Pulmonary artery endothelial cell (primary cell): ENCODE measurements around the gene ATP8A2. TPM values are rescaled to one million over a fixed set of nuclear protein-coding genes. Genes with fewer than 3 reads are reported as not detected.

Source experiments
- DNase-seq: peaks from one replicate; pipeline ENCODE4 v3.0.0-alpha.2; 2011; ENCODE audit warnings: low read depth, low spot score
- total RNA-seq: library from RNA; depleted of rRNA; stranded (reverse); fragments of >200 nt; gene quantifications from 2 replicates; pipeline ENCODE4 v1.2.3, GENCODE V29; 2014

The ATP8A2 gene
- total RNA-seq, 1 donor from 2014 or later, result 0.07 TPM

- DNase-seq, result no peak
Measured at GRCh38 chr13:25879466-25879865, 507.7 kb downstream of the ATP8A2 start.

GRCh38 chr13:25881136-25881926, 509.6 kb downstream of the ATP8A2 start:
- DNase-seq, result no peak

- no peak for DNase-seq
Measured at GRCh38 chr13:25881971-25882451, 510.2 kb downstream of the ATP8A2 start.

- no peak for DNase-seq
Measured at GRCh38 chr13:25882466-25883357, 510.9 kb downstream of the ATP8A2 start.

GRCh38 chr13:25885418-25885817, 513.6 kb downstream of the ATP8A2 start:
- DNase-seq, result no peak

- DNase-seq, result no peak
Measured at GRCh38 chr13:25886438-25887214, 514.9 kb downstream of the ATP8A2 start.

- DNase-seq, result no peak
Measured at GRCh38 chr13:25887962-25888655, 516.3 kb downstream of the ATP8A2 start.

- no peak for DNase-seq
Measured at GRCh38 chr13:25890671-25891212, 519.0 kb downstream of the ATP8A2 start.

- no peak for DNase-seq
Measured at GRCh38 chr13:25898991-25899390, 527.2 kb downstream of the ATP8A2 start.

GRCh38 chr13:25899464-25899863, 527.7 kb downstream of the ATP8A2 start:
- no peak for DNase-seq

- DNase-seq, result no peak
Measured at GRCh38 chr13:25899952-25900351, 528.2 kb downstream of the ATP8A2 start.

GRCh38 chr13:25901460-25902376, 529.9 kb downstream of the ATP8A2 start:
- peak; percentile 24 for DNase-seq

- no peak for DNase-seq
Measured at GRCh38 chr13:25902455-25902854, 530.7 kb downstream of the ATP8A2 start.

GRCh38 chr13:25902891-25903341, 531.1 kb downstream of the ATP8A2 start:
- DNase-seq, result no peak

- DNase-seq, result no peak
Measured at GRCh38 chr13:25904830-25905229, 533.1 kb downstream of the ATP8A2 start.

GRCh38 chr13:25905611-25906010, 533.8 kb downstream of the ATP8A2 start:
- DNase-seq, result no peak

GRCh38 chr13:25906191-25906661, 534.5 kb downstream of the ATP8A2 start:
- no peak for DNase-seq

GRCh38 chr13:25908366-25908765, 536.6 kb downstream of the ATP8A2 start:
- no peak for DNase-seq

GRCh38 chr13:25910243-25910642, 538.5 kb downstream of the ATP8A2 start:
- no peak for DNase-seq
